Measurements from ENCODE around the gene ITGA8.
"Not testable (repeated sequence)": the region's sequence is repeated elsewhere in the genome, so short reads cannot be mapped to it uniquely, and the experiment has no call there.

Gene ITGA8

DNA sequence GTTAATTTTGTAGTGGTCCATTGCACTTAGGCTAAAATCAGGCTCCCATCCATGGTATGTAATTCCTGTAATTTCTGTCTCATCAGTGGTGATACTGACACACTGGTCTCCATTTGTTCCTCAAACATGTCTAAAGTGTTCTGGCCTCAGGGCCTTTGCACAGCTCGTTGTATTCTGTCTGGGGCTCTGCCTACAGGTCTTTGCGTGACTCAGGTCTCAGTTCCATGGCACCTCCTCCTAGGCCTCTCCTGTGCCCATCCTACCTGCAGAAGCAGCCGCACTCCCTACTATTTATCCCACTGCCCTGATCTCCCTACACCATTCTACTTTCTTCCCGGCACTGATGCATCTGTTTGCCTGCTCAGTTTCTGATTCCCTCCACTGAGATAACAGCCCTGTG is 173.8 kb downstream of the ITGA8 start:
- no peak for DNase-seq

DNA sequence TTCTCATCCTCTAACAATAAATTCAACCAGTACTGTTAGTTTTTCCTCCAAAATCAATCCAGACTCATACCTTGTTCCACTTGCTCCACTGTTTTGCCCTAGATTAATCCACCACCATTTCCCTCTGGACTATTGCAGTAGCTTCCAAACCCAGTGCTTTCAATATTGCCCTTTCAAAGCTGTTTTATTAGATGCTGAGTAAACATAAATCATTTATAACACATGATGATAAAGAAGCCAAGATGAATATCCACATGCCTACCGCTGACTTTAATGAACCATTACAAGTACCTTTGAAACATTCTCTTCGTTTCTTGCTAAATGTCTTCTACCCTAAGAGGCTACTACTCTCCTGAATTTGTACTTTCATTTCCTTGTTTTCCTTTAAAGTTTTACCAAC is 174.5 kb downstream of the ITGA8 start:
- DNase-seq, result no peak

DNA sequence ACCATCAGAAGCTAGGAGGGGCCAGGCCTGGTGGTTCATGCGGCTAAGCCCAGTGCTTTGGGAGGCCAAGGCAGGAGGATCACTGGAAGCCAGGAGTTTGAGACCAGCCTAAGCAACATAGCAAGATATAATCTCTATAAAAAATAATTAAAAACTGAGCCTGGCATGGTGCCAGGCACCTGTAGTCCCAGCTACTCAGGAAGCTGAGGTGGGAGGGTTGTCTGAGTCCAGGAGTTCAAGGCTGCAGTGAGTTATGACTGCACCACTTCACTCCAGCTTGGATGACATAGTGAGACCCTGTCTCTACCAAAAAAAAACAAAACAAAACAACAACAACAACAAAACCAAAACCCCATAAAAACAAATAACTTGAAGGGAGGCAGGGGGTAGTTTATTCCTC is 175.7 kb downstream of the ITGA8 start:
- DNase-seq, result no peak

DNA sequence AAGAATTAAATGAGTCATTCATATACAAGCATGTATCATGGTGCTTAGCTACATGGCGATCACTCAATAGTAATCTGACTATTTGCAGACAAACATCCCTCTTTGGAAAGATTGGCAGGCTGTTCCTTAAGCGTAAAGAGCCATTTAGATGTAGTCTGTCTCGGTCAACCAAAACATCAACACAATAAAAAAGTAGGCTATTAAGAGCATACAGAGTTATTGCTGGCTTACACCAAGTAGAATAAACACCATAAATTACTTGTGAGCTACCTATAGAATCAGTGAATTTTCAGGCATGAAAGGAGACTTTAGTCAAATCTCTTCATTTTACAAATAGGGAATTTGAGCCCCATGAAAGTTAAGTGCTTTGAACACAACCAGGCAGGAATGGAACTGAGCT is 176.9 kb downstream of the ITGA8 start:
- no peak for DNase-seq

DNA sequence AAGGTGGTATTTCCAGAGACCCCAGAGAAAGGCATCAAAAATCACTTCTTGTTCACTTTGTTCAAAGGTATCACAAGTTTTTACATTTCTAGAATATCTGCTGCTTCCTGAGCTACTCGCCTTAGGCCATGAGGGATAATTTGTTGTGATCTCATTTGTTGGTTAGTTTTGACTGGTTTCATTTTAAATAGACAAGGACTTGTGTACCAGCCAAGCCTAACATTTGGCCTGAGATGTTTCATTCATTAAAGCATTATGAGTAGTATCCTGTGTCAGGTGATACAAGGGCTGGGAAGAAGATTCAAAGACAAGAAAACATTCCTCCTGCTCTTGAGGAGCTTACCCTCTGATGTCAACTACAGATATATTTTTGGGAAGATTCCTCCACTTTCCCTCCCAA is 178.3 kb downstream of the ITGA8 start:
- DNase-seq, result no peak

DNA sequence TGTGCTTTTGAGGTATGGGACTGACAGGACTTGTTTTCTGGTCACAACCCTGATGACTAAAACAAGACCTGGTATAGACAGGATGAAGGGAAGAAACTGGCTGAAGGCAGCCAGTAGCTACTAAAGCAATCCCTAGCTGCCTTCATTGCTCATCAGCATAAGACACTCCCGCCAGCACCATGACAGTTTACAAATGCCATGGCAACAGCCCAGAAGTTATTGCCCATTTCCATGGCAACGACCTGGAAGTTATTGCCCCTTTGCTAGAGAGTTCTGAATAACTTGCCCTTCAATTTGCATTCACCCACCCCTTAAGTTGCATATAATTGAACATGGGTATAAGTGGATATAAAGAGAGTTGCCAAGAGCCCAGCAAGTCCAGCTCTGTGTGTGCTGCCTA is 179.0 kb downstream of the ITGA8 start:
- no peak for DNase-seq

DNA sequence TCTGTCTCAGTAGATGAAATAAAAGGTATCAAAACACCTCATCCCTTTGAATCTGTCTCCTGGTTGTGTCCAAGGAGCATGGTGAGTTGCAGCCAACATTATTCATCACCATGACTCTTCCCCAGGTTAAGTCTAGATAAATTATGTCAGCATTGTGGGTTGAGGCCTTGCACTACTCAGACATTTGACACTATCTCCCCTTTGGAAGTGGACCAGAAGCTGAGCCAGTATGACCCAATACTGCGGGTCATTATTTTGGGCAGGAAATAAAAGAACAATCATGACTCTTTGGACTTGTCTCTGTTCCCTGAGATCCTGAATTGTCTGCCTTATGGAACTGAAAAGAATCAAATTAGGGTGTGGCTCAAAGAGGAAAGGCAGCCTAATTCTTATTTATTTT is 180.5 kb downstream of the ITGA8 start:
- no peak for DNase-seq

DNA sequence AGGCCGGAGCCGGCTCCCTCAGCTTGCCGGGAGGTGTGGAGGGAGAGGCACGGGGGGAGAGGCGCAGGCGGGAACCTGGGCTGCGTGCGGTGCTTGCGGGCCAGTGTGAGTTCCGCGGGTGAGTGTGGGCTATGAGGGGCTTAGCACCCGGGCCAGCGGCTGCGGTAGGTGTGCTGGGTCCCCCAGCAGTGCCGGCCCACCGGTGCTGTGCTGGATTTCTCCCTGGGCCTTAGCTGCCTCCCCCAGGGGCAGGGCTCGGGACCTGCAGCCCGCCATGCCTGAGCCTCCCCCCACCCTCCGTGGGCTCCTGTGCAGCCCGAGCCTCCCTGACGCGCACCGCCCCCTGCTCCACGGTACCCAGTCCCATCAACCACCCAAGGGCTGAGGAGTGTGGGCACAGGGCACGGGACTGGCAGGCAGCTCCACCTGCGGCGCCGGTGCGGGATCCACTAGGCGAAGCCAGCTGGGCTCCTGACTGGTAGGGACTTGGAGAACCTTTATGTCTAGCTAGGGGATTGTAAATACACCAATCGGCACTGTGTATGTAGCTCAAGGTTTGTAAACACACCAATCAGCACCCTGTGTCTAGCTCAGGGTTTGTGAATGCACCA is 184.7 kb downstream of the ITGA8 start:
- not testable (repeated sequence) for DNase-seq

DNA sequence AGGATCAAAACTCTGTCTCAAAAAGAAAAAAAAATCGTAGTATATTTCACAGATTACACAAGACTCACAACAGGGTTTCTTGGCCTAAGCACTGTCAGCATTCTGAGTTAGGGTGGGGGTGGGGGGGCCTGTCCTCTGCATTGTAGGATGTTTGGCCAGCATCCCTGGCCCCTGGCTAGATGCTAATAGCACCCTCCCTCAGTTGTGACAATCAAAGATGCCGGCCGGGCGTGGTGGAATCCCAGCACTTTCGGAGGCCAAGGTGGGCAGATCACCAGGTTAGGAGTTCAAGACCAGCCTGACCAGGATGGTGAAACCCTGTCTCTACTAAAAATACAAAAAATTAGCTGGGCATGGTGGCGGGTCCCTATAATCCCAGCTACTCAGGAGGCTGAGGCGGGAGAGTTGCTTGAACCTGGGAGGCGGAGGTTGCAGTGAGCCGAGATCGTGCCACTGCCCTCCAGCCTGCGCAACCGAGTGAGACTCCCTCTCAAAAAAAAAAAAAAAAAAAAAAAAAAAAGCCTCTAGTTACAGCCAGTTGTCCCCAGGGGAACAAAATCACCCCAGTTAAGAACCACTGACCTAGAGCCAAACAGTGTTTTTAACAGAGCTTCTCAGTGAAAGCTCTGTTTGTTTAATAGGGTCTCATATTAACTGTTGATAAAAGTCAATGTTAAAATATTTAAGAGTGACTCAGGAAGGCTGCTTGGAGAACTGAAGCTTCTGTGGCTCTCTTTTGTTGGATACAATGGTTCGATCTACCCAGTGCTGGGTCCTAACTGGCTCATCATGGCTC is 187.6 kb downstream of the ITGA8 start:
- DNase-seq, result no peak

DNA sequence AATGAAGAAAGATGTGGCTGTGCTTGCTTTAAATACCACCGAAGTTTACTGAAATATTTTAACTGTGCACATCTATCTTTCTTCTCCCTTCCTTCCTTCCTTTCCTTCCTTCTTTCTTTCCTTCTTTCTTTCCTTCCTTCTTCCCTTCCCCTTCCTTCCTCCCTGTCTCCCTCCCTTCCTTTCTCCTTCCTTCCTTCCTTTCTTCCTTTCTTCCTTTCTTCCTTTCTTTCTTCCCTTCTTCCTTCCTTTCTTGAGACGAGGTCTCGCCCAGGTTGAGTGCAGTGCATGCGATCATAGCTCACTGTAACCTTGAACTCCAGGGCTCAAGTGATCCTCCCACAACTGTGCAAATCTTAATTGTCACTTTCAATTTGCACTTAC is 190.9 kb downstream of the ITGA8 start:
- no peak for DNase-seq

DNA sequence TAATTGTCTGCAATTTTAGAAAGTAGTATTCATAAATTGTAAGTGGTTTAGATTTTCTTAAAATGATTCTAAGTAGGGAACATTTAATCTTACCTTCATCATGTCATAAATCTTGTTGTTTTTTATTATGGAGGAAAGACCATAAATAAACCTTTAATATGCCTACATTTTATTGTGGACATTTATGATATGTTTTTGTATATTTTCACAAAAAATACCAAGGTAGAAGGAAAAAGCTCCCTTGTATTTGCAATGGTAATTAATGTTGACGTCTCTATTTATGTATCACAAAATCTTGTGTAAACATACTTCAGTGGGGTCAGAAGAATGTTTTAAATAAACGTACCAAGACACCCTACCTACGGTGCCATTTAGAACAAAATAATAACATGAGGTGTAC is 193.0 kb downstream of the ITGA8 start:
- DNase-seq, result no peak

DNA sequence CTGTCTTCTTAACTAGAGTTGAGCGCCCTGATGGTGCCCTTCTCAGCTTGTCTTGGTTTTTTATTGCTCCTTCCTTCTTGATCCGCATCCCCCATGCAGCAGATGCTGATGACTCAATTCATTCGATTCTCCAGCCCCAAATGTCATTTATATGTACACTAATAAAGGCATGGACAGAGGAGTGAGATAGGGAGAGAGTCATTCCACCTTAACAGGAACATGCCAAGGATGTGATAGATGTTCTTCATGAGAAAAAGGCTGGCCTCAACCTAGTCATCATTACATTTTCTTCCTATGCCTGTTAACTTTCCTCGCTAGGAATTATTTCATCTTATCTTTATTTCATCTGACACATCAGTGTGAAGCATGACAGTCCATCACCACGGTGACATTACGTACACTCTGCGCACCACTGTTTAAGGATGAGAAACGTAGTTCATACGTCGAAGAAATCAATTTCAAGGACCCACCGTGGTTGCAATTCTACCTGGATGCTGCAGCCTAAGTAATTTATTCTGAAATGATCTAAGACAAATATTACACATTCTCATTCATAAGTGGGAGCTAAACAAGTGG is 198.3 kb downstream of the ITGA8 start:
- DNase-seq, result no peak

DNA sequence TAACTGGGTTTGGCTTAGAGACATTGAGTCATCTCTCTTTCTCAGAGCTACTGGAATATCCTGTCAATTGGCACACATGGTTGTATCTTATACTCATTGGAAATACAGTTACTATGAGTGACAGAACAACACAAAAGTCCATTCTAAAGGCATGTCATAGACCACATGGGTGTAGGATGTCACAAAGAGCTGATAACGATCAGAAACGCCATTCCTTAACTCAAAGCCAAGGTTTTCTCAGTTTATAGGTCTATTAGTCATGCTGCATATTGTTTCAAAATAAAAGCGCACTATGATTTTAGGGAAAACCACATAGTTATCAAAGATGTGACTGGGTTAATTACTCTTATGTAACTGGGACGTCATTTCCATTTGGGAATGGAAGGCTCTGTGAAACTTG is 201.5 kb downstream of the ITGA8 start:
- DNase-seq, result no peak

DNA sequence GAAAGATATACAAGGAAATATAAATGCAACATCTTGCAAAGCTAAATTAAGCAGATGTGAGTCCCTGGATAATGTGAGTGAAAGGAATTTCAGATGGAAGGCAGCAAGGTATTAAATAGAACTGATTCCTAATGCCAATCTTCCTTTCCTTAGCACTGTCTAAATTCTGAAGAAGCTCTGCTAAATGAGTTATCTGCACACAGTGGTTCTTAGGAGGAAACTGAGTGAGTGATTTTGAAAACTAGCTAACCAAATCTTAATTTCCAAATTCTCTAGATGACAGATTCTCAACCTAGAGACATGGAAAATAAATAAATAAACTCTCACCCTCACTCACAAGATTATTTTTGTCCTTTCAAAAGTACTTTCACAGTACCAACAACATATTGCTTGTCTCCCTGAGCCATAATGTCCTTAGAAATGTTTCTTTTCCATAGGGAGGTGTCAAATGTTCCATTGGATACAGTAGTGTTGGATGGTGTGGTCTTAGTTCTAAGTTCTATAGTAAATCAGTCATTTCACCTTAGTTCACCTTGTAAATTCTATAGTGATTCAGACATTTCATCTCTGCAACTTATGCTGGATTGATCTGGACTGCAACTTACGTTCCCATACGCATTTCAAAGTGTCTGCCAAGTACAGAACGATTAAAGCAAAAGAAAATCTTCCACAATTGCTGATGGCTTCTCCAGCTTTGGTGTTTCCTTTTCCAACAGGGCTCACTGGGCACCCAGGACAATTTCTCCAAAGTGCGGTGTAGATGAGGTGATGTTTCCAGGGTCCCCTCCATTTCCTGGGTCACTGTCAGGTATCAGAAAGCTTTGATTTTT is 203.3 kb downstream of the ITGA8 start:
- no peak for DNase-seq

DNA sequence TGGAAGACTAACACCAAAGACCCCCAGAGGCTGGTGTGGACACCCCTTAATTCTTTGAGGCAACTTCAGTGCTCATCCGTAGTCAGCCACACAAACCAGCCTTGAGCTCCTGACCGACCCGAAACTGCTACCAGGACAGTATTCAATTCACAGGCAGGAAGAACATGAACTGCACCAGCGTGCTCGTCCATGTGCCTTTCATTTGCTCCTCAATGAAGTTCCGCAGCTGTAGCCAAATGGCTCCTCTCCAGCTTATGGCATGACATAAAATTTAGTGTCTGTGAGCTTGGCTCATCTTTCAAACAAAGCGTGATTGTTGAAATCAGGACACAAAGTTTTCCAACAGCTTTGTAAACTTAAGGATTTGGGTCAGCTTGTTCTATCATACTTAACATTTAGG is 204.5 kb downstream of the ITGA8 start:
- DNase-seq, result peak; percentile 13

DNA sequence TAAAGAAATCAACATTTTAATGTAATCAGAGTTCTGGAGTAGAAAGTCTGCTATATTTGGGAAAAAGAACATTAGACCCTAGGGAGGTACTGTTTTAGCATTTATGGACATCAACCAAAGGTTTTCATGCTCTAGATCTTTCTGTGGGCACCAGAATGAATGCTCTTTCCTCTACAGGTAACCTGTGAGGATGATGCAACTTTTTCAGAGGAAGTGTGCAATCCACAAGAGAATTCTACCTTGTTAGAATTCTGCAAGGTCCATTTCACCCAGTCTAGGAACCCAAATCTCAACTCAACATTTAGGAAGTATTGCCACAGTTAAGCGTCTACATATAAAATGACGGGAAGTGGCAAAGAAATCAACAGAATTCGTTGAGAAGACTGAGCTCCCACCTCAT is 208.8 kb downstream of the ITGA8 start:
- no peak for DNase-seq

DNA sequence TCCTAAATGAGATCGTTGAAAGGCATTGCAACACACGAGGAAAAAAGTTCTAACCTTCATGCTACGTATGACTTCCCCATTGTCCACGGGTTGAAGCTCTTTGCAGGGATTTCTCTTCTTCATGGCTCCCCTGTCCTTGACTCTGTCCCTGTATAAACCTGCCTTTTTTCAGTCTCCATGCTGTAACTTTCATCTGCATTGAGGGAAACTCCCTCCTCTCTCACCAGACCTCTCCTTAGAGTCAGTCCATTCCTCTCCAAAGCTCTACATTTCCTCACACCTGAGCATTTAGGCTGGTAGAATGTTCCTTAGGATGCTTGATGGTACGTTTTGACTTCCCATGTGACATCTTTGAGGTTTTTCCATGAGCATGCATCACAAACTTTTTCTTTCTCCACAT is 214.4 kb downstream of the ITGA8 start:
- DNase-seq, result no peak

DNA sequence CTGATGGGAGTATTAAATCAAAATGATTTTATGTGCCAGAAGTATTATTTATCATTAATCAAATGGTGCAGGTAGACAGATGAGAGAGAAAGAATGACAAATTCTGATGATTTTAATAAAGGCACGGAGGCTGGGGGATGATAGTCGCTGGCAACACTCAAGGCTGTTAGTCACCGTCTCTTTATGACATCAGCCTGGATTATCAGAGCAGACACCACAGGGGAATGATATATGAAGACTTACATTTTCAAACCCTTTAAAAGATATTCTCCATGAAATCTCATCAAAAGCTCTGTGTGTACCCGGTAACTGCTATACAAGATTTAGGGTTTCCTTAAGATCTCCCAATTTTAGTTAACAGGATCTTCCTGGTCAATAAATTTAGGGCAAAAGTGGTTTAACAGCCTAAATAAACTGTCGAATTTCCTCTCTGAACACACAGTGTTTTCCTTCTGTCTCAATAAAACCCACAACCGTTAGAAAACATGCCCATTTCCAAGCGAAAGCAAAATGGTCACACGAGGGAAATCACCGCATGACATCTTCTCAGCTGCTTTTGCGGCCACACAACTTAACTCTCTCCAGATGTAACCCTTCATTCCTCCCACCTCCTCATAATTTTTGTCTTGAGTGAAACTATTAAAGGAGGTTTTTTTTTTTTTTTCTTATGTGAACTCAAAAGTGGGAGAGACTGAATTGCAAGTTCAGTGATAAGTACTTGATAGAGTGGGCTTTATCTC is 215.5 kb downstream of the ITGA8 start:
- no peak for DNase-seq

DNA sequence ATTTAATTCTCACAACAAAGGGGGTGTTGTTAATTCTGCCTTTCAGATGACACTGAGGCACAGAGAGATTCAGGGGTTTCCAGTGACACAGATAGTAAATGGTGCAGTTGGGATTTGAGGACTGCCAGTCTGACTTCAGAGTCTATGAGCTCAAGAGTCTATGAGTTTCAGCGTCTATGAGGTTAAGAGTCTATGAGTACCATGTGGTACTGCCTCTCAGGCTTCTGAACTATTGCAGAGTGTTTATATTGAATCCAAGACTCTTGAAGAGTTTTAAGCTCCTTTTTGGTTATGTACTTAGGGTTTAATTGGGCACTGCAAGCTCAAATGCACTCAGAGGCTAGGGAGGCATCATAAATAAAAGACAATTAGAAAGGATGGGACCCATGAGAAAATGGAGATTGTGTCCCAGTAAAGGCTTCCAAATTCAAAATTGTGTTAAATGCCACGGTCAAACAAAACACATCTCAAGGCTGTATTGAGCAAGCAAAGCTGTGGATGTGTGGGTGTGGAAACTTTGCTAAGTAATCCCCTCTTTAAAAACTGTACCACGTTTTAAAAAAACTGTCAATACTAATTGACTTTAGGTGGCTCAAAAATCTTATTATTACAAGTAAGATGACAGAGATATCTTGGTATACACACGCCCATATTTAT is 224.7 kb downstream of the ITGA8 start:
- DNase-seq, result peak; percentile 26

DNA sequence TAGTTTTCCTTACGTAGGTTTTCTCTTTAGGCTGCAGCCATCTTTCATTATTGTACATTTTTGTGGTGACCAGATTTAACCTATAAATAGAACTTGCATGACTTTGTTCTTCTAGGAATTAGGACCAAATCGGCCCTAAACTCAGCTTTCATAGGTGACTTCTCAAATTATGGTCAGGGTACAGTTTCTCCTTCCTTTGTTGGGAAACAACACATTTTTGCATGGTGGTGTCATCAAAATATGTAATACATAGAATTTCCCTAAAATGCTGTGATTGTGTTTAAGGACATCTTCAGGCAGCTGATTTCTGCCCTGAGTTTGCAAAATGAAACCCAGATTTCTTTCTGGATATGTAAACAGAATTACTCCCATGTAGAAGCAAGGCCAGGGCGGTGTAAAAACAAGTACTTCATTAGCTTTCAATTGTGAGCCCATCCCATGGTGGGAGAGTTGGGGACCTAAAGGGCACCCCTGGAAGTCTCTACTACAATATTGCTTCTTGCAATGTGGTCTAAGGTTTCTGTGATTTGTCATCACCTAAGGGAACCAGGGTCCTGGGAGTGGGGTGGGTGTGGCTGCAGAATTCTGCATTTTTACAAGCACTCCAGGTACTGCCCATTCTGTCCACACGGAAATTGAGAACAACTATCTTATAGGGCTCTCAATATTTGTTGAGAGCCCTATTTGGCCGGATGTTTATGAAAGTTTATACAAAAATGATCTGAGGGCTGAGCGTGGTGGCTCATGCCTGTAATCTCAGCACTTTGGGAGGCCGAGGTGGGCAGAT is 227.7 kb downstream of the ITGA8 start:
- no peak for DNase-seq

DNA sequence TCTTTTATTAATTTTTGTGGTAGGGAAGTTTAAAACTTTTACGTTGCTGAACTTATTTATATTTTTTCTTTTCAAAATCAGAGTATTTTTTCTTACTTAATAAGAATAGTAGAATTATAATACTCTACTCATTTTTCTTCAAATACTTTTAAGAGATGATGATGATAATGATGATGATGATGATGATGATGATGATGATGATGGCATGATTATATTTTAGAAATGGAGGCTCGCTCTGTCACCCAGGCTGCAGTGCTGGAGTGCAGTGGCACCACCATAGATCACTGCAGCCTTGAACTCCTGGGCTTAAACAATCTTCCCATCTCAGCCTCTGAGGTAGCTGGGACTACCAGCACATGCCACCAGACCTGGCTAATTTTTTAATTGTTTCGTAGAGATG is 230.3 kb downstream of the ITGA8 start:
- no peak for DNase-seq

DNA sequence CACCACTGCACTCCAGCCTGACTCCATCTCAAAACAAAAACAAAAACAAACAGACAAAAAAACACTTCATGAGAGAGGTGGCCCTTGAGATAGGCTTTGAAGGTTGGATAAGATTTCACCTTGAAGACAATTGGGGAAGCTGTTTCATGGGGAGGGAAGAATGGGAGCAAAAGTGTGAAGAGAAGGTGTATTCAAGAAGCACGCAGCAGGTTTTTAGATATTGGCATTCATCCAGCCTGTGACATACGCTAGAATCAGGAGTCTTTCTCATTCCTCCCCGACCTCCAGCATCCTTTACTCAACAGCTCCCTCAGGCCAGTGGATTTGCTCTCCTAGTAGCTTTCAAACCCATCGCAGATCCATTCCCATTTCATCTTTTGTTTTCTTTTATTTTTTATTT is 232.3 kb downstream of the ITGA8 start:
- no peak for DNase-seq
